Measurements from ENCODE around the gene KBTBD12. TPM values are rescaled to one million over a fixed set of nuclear protein-coding genes. Genes with fewer than 3 reads are reported as not detected.

The KBTBD12 gene
- total RNA-seq, 4 donors from 2014 or later: 3.3 to 17.5 (median 4.3) TPM

DNA sequence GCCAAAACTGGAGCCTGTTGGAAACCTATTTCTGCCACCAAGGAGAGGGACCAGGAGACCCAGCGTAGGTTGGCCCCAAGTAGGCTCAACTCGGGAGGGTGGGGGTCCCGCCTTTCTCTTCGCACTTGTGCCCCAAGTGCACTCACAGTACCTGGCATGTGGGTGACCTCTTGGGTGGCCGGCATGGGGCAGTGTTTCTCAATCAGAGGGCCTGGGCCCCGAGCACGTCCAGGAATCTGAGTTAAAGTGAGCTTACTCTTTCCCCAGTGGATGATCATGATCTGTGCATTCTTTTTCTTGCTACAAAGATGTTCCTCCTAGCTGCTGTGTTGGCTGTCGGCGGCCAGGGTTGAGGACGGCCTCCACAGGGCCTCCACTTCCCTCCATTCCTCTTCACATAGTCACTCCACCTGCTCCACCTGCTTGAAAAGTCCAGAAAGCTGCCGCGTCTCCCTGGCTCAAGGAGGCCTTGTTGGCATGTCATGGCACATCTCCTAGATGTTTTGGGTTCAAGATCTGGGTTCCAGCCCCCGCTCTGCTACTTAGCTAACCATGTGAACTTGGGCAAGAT lies 70.7 kb downstream of the KBTBD12 start:
- Histone ChIP-seq H3K4me1 (peaks cover 0 to 4% (median 0%) of the 10 kb centered on the region in 4 donors), H3K36me3 (no peaks in the 10 kb centered on the region), H3K27ac (no peak overlapping the region), H3K27me3 (no peaks in the 10 kb centered on the region), H3K4me3 (no peak overlapping the region), H3K9me3 (no peaks in the 10 kb centered on the region)
- in situ Hi-C loops (cut with MboI; ENCODE audit: low pct_ligation_motif_present in 1 of 4, low pct_unique_long_range_greater_than_20kb in 1 of 4, low sequenced_read_pairs in 3 of 4): no loop called here
- no peak for DNase-seq
- 92% methylated on average over 13 of the region's 13 CpGs; no CpG with 5 or more reads in 1 of the 2 donors for WGBS, 2 donors (ENCODE audit: low coverage in 1 of 2)
- TF ChIP-seq EP300 (IDR thresholded peaks at IDR 0.05; ENCODE audit: low read depth): no peak
- TF ChIP-seq POLR2A (IDR thresholded peaks at IDR 0.05): no peak
- TF ChIP-seq, protein P1, sequence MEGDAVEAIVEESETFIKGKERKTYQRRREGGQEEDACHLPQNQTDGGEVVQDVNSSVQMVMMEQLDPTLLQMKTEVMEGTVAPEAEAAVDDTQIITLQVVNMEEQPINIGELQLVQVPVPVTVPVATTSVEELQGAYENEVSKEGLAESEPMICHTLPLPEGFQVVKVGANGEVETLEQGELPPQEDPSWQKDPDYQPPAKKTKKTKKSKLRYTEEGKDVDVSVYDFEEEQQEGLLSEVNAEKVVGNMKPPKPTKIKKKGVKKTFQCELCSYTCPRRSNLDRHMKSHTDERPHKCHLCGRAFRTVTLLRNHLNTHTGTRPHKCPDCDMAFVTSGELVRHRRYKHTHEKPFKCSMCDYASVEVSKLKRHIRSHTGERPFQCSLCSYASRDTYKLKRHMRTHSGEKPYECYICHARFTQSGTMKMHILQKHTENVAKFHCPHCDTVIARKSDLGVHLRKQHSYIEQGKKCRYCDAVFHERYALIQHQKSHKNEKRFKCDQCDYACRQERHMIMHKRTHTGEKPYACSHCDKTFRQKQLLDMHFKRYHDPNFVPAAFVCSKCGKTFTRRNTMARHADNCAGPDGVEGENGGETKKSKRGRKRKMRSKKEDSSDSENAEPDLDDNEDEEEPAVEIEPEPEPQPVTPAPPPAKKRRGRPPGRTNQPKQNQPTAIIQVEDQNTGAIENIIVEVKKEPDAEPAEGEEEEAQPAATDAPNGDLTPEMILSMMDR (IDR thresholded peaks at IDR 0.05): no peak
- no peak for TF ChIP-seq POLR2AphosphoS5 (IDR thresholded peaks at IDR 0.05)
- intact Hi-C loops (cut with DNase I; ENCODE audit: low total_unique reads): no loop called here

DNA sequence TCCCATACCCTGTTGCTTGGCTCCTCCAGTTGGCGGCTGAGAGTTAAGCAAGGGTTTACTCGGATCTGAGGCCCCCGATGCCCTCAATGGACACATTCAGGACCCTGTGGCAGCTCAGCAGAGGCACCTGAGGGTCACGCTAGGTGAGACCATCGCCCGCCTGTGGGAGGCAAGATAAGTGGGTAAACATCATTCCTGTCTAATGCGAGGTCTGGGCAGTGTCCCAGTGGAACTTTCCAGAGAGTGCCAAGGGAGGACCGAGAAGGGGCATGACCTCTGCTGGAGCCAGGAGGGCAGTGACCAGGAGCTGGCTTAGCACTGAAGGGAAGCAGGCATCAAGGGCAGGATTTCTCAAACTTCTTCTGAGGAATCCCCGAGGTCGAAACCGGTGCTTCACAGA lies 71.8 kb downstream of the KBTBD12 start:
- no peak for TF ChIP-seq POLR2AphosphoS5 (IDR thresholded peaks at IDR 0.05)
- TF ChIP-seq, protein P1 (IDR thresholded peaks at IDR 0.05): no peak
- no peak for TF ChIP-seq POLR2A (IDR thresholded peaks at IDR 0.05)
- no peak for TF ChIP-seq EP300 (IDR thresholded peaks at IDR 0.05; ENCODE audit: low read depth)
- H3K36me3 ChIP-seq: no peaks in the 10 kb centered on the region
- in situ Hi-C loops (cut with MboI; ENCODE audit: low pct_ligation_motif_present in 1 of 4, low pct_unique_long_range_greater_than_20kb in 1 of 4, low sequenced_read_pairs in 3 of 4) (no loop called here), intact Hi-C loops (cut with DNase I; ENCODE audit: low total_unique reads) (no loop called here)
- DNase-seq: no peak
- peaks cover 0 to 4% (median 0%) of the 10 kb centered on the region in 4 donors for H3K4me1 ChIP-seq
- no peak overlapping the region for H3K4me3 ChIP-seq
- 77% methylated on average over 11 of the region's 11 CpGs; no CpG with 5 or more reads in 1 of the 2 donors for WGBS, 2 donors (ENCODE audit: low coverage in 1 of 2)
- H3K9me3 ChIP-seq: no peaks in the 10 kb centered on the region
- no peaks in the 10 kb centered on the region for H3K27me3 ChIP-seq
- no peak overlapping the region for H3K27ac ChIP-seq

DNA sequence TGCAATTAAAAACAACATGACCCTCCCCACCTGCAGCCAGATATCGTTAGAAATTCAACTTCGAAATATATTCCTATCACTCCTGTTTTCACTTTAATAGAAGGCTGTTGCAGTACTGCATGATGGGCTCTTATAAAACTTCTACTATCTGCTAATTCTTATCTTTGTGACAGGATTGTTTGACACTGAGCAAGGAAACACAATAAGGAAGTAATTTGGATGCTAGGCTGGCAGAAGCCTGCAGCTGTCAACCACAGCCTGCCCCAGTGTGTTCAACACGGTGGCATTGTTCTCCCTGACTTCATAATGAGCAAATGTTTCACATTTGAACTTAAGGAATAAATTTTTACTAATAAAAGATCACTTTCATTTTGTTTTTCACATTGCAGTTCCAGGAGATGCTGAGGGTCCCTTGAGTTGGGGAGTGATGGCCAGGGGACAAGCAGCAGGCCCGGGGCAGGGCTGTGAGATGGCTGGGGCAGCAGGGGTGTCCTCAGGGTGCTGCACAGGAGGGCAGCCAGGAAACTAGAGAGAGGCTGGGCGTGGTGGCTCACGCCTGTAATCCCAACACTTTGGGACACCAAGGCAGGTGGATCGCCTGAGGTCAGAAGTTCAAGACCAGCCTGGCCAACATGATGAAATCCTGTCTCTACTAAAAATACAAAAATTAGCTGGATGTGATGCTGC lies 72.4 kb downstream of the KBTBD12 start:
- intact Hi-C loops (cut with DNase I; ENCODE audit: low total_unique reads) (no loop called here), in situ Hi-C loops (cut with MboI; ENCODE audit: low pct_ligation_motif_present in 1 of 4, low pct_unique_long_range_greater_than_20kb in 1 of 4, low sequenced_read_pairs in 3 of 4) (no loop called here)
- Histone ChIP-seq H3K9me3 (no peaks in the 10 kb centered on the region), H3K27me3 (no peaks in the 10 kb centered on the region), H3K36me3 (no peaks in the 10 kb centered on the region), H3K4me1 (peaks cover 0 to 4% (median 0%) of the 10 kb centered on the region in 4 donors), H3K27ac (peak overlapping the region in 1 of 4 donors; percentile 34), H3K4me3 (no peak overlapping the region)
- 44 to 57% methylated on average over 4 to 7 of the region's 7 CpGs for WGBS, 2 donors (ENCODE audit: low coverage in 1 of 2)
- no peak for DNase-seq
- TF ChIP-seq EP300 (IDR thresholded peaks at IDR 0.05; ENCODE audit: low read depth) (no peak), POLR2A (IDR thresholded peaks at IDR 0.05) (no peak), POLR2AphosphoS5 (IDR thresholded peaks at IDR 0.05) (no peak)
- TF ChIP-seq, protein P1 (IDR thresholded peaks at IDR 0.05): no peak

DNA sequence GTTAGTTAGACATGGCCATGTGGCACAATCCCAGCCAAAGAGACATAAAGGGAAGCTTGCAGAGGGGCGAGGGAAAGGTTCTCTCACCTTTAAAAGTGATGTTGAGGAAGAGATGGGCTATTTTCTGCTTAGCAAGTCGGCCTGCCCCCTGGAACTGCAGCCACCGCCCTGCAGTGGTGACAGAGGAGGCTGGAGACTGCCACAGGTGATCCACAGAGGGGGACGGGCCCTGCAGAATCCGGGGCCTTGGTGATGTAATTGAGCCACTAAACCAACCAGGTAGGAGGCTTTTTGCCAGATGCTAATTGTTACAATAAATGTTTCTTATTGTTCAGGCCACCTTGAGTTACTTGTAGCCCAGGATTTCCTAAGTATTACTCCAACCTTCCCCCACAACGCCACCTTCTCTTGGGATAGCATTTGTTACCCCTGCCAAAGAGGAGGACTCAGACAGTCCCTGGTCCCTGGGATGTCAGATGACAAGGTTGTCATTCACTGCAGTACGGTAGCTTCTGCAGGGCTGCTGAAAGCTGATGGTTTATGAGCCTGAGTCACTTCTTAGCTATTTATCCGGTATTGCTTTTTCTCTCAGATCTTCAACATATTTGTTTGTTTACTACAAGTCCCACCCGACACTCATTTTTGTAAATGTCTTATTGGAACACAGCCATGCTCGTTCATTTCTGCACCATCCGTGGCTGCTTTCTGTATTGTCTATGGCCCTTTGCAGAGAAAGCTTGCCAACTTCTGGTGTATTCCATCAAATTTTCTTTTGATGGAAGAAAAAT lies 73.9 kb downstream of the KBTBD12 start:
- DNase-seq: no peak
- Histone ChIP-seq H3K27me3 (no peaks in the 10 kb centered on the region), H3K9me3 (no peaks in the 10 kb centered on the region), H3K36me3 (no peaks in the 10 kb centered on the region), H3K4me3 (no peak overlapping the region), H3K4me1 (peaks cover 0 to 4% (median 0%) of the 10 kb centered on the region in 4 donors), H3K27ac (no peak overlapping the region)
- TF ChIP-seq EP300 (IDR thresholded peaks at IDR 0.05; ENCODE audit: low read depth) (no peak), POLR2A (IDR thresholded peaks at IDR 0.05) (no peak), POLR2AphosphoS5 (IDR thresholded peaks at IDR 0.05) (no peak)
- TF ChIP-seq, protein P1 (IDR thresholded peaks at IDR 0.05): no peak
- in situ Hi-C loops (cut with MboI; ENCODE audit: low pct_ligation_motif_present in 1 of 4, low pct_unique_long_range_greater_than_20kb in 1 of 4, low sequenced_read_pairs in 3 of 4): no loop called here
- intact Hi-C loops (cut with DNase I; ENCODE audit: low total_unique reads): no loop called here
- WGBS, 2 donors (ENCODE audit: low coverage in 1 of 2): 25 to 45% methylated on average over 6 to 11 of the region's 11 CpGs

Measured in transverse colon (tissue), 4 donors.